ENCODE data around the gene KDM2A.

DNA sequence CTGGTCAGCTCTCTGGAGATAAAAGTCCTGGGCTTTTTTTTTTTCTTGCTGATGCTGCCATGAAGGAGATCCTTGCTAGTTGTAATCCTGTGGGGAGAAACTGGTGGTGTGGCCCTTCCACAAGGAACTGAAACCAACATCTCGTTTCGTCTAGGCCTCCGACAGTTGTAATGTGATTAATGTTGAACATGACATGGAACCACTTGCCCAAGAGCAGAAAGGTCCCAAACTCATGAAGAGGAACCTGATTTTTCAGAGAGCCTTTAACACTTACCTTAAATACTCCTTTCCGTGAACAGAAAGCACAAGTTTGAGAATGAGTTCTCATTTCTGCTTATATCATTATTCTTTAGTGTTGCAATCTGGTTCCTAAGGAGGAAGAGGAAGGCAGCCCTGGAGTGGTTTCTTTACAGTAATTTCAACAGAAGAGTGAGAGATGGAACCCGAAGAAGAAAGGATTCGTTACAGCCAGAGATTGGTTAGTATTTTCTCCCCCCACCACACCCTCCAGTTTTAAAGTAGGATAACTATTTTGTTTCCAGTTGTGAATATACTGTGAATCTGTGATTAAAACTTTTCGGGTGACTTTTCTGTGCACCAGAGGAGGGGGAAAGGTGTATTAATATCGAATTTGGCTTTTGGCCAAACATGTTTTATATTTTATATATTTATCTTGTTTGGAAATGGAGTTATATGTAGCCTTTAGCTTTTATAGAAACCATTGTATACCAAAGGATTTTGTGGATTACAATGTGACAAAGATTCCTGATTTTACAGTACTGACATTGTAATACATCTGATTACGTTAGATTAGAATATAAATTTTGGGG, 2.0 kb downstream of the KDM2A start:
- TF ChIP-seq, protein P1, sequence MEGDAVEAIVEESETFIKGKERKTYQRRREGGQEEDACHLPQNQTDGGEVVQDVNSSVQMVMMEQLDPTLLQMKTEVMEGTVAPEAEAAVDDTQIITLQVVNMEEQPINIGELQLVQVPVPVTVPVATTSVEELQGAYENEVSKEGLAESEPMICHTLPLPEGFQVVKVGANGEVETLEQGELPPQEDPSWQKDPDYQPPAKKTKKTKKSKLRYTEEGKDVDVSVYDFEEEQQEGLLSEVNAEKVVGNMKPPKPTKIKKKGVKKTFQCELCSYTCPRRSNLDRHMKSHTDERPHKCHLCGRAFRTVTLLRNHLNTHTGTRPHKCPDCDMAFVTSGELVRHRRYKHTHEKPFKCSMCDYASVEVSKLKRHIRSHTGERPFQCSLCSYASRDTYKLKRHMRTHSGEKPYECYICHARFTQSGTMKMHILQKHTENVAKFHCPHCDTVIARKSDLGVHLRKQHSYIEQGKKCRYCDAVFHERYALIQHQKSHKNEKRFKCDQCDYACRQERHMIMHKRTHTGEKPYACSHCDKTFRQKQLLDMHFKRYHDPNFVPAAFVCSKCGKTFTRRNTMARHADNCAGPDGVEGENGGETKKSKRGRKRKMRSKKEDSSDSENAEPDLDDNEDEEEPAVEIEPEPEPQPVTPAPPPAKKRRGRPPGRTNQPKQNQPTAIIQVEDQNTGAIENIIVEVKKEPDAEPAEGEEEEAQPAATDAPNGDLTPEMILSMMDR (IDR thresholded peaks at IDR 0.05), result no peak
- TF ChIP-seq POLR2AphosphoS5 (IDR thresholded peaks at IDR 0.05), result peak in 2 of 4 donors; percentile 18 to 60
- TF ChIP-seq POLR2A (IDR thresholded peaks at IDR 0.05), result no peak
- TF ChIP-seq EP300 (IDR thresholded peaks at IDR 0.05), result no peak
